HG03565 (cell line): ENCODE measurements around the gene SLC5A1.

Experiments used
- ATAC-seq: cut with Tn5 transposase; IDR thresholded peaks from one replicate; pipeline ENCODE4 v1.9.1; 2021; ENCODE audit warnings: mild to moderate bottlenecking, moderate library complexity; ENCODE audit not compliant: unreplicated experiment

SLC5A1 gene

DNA sequence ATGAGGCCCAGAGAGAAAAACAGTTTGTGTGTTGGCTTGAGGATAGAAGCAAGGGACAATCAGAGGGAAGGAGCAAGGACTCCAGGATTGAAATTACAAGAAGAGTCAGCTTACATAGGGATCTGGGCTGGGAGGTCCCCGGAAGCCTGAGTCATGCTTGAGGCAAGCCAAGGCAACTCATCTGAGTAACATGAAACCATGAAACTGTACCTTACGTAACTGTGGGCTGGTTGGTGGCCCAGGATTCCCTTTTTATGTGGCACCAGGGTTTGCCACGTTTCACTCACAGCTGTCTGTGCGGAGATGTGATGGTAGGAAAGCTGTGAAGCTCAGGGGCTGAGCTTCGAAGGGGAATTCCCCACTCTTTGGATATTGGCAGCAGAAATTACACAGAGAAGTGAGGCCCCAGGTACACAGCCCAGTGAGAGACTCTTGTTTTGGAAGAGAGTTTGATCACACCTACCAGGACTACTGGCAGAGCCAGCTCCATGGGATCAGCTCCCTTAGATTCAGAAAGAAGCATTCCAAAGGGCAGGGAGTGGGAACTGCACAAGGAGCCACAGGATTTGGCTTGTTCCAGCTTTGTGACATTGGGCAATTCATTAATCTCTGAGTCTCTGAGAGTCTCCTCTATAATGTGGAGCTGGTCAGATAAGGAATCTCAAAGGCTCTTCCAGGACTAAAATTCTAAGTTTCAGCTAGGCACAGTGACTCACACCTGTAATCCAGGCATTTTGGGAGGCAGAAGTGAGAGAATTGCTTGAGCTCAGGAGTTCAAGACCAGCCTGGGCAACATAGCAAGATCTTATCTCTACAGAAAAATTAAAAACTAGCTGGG lies 7.8 kb downstream of the SLC5A1 start:
- ATAC-seq = peak; percentile 74

- no peak for ATAC-seq
These were observed 9.2 kb downstream of the SLC5A1 start for GRCh38 chr22:32052244-32052643.

DNA sequence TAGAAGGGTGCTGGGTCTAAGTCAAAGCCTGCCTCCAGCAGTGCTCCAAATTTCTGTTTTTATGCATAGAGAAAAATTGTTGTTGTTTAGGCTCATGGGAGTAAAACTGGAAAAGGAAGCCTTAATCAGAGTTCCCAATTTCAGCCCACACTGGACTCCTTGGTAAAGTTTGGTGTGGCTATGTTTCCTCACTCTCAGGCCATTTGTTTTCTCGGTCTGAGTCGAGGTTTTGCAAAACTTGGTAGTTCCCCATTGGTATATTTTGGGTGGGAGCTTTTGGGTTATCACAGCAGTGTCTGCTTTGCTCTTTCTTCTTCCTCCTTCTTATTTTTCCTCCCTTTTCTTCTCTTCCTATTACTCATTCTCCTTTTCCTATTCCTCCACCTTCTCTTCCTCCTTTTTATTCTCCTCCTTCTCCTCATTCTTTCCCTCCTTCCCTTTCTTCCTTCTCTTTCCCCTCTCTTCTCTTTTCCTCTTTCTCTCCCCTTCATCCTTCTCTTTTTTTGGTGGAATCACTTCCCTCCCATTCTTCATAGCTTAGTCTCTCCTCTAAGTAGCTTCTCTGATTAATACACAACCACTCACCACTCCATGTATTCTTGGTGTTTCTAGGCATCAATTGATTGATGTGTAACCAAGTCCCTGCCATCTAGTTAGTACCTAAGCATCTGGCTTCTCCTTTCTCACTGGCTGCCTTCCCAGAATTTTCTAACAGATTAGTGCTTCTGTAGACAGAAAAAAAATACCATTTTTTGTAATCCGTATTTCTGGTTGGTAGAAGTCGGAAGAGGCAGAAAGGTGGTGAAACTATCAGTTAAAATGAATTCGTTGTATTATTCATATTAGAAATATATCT lies 10.1 kb downstream of the SLC5A1 start:
- ATAC-seq = no peak

DNA sequence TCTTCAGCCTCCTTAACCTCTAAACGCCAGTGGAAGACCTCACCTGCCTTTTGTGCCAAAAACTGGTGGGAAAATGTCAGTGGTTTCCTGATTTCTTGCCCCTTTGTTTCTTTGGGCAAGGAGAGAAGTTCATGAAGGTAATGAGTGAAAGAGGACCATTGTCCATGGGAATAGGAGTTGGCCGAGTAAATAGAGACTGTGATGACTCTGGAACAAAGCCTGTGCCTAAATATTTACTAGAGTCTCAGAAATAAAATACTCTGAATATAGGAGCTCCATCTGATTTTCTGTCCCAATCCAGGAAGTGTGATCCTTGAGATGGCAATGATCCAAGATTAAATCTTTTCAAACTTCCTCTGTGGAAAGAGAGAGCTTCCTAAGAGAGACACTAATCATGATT lies 12.0 kb downstream of the SLC5A1 start:
- ATAC-seq = no peak

- ATAC-seq = no peak
These were observed 15.7 kb downstream of the SLC5A1 start for GRCh38 chr22:32058656-32059260.

- no peak for ATAC-seq
These were observed 16.4 kb downstream of the SLC5A1 start for GRCh38 chr22:32059426-32059825.

GRCh38 chr22:32063701-32064100 lies 20.6 kb downstream of the SLC5A1 start:
- ATAC-seq = no peak

DNA sequence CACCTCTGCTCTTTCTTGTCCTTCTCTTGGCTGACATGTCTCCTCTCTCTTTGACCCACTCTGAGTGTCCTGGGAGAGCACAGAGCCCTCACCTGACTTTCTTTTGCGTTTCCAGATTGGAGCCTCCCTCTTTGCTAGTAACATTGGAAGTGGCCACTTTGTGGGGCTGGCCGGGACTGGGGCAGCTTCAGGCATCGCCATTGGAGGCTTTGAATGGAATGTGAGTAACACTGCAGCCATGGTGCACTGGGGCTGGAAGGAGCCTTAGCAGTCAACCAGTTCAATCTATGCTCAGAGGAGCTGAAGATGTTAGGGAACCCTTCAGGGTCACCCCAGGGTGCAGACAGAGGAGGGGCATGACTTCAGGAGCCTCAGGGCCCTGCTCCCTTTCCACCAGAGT lies 23.8 kb downstream of the SLC5A1 start:
- no peak for ATAC-seq

DNA sequence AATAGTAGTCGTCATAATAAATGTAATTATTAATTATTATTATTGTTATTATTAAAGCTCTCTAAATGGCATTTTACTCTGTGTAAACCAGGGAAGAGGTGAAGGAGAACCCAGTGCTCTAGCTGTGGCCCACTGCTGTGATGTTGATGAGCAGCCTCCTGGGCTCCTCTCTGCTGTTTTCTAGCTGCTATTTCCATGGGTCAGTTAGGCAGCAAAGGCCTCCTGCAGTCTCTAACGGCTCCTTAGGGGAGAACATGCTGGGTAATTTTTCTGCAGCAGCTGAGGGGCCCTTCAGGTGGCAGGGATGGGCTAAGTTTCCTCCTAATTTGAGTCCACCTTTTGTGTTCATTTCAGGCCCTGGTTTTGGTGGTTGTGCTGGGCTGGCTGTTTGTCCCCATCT lies 24.6 kb downstream of the SLC5A1 start:
- no peak for ATAC-seq

GRCh38 chr22:32069579-32070372 lies 26.7 kb downstream of the SLC5A1 start:
- no peak for ATAC-seq

GRCh38 chr22:32073262-32073661 lies 30.2 kb downstream of the SLC5A1 start:
- ATAC-seq = no peak

DNA sequence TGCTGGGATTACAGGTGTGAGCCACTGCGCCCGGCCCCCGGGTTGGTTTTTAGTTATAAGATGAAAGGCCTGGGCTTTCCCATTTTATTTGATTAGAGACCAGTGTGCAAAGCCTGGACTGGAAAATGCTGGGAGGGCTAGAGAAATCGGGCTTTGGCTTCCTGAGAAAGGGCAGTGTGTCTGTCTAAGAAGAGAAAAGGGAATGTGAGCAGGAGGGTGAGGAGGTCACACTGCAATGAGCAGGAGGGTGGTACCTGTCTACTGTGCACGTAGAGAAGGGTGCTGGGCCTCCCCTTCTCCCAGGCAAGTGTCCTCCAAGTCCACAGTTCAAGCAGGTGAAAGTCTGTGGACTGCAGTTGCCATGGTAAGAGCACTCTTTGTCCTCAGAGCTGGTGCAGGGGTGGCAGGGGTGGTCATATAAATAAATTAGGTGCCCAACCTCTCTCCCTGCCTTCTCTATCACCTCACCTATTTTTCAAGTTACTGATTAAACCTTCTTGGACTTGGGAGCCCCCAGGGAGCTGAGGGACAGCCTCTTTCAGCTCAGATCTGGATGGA lies 30.8 kb downstream of the SLC5A1 start:
- no peak for ATAC-seq

- ATAC-seq = no peak
These were observed 33.1 kb downstream of the SLC5A1 start for GRCh38 chr22:32075997-32076760.

- ATAC-seq = no peak
These were observed 33.7 kb downstream of the SLC5A1 start for GRCh38 chr22:32076761-32077084.

DNA sequence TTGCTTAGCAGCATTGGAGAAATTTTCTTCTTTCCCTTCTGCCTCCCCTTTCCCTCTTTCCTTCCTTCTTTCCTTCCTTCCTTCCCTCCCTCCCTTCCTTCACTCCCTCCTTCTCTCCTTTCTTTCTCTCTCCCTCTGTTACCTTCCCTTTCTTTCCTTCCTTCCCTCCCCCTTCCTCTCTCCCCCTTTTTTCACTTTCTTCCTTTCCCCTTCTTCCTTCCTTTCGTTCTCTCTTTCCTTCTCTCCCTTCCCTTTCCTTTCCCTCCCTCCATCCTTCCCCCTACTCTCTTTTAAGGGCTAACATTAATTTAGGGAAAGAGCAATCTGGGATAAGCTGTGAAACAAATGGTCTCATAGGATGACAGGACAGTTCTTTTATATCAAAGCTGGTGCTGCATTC lies 34.1 kb downstream of the SLC5A1 start:
- ATAC-seq = no peak

GRCh38 chr22:32079130-32080089 lies 36.3 kb downstream of the SLC5A1 start:
- ATAC-seq = no peak

DNA sequence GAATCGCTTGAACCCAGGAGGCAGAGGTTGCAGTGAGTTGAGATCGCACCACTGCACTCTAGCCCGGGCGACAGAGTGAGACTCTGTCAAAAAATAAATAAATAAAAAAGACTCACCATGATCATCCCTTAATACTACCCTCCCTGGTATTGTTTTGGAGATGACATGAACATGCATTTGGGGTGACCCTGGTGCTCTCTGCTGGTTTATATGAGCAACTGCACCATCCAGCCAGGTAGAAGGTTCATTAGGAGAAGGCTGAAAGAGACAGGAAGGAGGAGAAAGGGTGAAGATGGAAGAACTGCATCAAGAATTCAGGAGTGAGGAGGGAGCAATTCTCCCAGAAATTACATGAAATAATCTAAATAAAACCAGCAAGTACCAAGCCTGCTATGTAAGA lies 37.8 kb downstream of the SLC5A1 start:
- no peak for ATAC-seq

GRCh38 chr22:32082331-32082730 lies 39.3 kb downstream of the SLC5A1 start:
- ATAC-seq = no peak

GRCh38 chr22:32083000-32083399 lies 39.9 kb downstream of the SLC5A1 start:
- no peak for ATAC-seq
